ENCODE results near the gene SPTBN2. TPM values are rescaled to one million over a fixed set of nuclear protein-coding genes. Genes with fewer than 3 reads are reported as not detected.

SPTBN2 gene
- total RNA-seq, 1 donor from 2014 or later = 38.7 TPM

DNA sequence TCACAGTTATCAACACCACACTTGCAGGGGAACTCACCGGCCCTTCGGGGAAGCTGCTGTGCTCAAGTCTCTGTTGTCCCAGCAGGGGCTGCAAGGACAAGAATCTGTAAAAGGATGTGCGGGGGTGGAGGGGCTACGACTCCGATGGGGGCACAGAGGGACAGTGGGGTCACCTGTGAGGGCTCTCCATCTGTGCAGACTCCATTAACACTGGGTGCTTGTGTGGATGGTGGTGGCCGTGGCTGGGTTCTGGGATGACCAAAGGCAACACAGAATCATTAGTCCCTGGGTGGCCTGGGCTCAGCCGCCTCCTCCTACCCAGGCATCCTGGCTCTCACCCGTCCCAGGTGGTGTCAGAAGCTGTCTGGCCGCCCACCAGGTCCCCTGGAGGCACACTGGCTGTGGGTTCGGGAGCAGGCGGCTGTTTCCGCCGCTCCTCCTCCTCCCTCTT is 41.2 kb downstream of the SPTBN2 start:
- FAIRE-seq (no peak), DNase-seq (ENCODE audit: low read depth) (no peak)
- peaks cover 43% of the 10 kb centered on the region for H3K36me3 ChIP-seq (ENCODE audit: control insufficient read depth, insufficient read depth, low read length)

GRCh38 chr11:66686801-66687750 is 41.9 kb downstream of the SPTBN2 start:
- peak overlapping the region; percentile 27 for H3K4me3 ChIP-seq (ENCODE audit: low read depth, low read length)
- H3K36me3 ChIP-seq (ENCODE audit: control insufficient read depth, insufficient read depth, low read length) = peaks cover 38% of the 10 kb centered on the region
- FAIRE-seq (peak; percentile 72), DNase-seq (ENCODE audit: low read depth) (peak; percentile 94)
- TF ChIP-seq, protein P1, sequence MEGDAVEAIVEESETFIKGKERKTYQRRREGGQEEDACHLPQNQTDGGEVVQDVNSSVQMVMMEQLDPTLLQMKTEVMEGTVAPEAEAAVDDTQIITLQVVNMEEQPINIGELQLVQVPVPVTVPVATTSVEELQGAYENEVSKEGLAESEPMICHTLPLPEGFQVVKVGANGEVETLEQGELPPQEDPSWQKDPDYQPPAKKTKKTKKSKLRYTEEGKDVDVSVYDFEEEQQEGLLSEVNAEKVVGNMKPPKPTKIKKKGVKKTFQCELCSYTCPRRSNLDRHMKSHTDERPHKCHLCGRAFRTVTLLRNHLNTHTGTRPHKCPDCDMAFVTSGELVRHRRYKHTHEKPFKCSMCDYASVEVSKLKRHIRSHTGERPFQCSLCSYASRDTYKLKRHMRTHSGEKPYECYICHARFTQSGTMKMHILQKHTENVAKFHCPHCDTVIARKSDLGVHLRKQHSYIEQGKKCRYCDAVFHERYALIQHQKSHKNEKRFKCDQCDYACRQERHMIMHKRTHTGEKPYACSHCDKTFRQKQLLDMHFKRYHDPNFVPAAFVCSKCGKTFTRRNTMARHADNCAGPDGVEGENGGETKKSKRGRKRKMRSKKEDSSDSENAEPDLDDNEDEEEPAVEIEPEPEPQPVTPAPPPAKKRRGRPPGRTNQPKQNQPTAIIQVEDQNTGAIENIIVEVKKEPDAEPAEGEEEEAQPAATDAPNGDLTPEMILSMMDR (IDR thresholded peaks at IDR 0.05; ENCODE audit: insufficient read depth, low read length, severe bottlenecking) = peak; percentile 14
- no peaks in the 10 kb centered on the region for H3K27me3 ChIP-seq (ENCODE audit: control insufficient read depth, insufficient read depth, low read length)

More for the DNA sequence above, 41.2 kb downstream of the SPTBN2 start:
- TF ChIP-seq, protein P1 (IDR thresholded peaks at IDR 0.05; ENCODE audit: insufficient read depth, low read length, severe bottlenecking) = no peak
- H3K27me3 ChIP-seq (ENCODE audit: control insufficient read depth, insufficient read depth, low read length) = no peaks in the 10 kb centered on the region
- no peak overlapping the region for H3K4me3 ChIP-seq (ENCODE audit: low read depth, low read length)

DNA sequence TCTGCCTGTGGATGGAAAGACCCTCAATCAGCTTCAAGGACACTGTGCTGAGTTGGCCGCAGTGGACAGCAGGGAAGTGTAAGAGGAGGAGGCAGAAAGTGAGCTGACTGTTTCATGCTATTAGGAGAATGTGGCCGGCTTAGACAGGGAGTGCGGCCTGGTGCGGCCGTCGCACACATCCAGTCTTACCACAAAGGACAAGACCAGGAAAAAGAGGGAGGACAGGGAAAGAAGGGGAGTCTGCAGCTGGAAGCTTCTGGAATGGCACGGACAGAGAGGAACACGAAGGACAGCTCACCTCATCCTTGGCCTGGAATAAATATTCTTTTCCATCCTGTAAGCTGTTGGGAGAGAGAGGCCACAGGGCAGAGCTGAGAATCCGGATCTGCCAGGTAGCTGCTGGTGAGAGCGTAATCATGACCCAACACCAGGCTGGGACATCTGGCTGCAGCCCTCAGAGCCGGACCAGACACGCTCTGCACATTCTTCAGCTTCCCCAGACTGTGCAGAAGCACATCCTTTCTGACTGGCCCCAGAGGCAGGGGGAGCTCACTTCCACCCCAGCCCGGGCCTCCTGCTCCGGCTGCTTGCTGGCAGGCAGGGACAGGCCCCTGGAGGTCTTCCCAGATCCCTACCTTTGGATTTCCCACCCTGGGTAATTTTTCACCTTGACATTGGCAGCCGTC is 42.8 kb downstream of the SPTBN2 start:
- peak; percentile 93 for DNase-seq (ENCODE audit: low read depth)
- Histone ChIP-seq H3K4me3 (ENCODE audit: low read depth, low read length) (peak overlapping the region; percentile 27), H3K36me3 (ENCODE audit: control insufficient read depth, insufficient read depth, low read length) (peaks cover 34% of the 10 kb centered on the region), H3K27me3 (ENCODE audit: control insufficient read depth, insufficient read depth, low read length) (no peaks in the 10 kb centered on the region)
- peak; percentile 96 for FAIRE-seq
- TF ChIP-seq, protein P1 (IDR thresholded peaks at IDR 0.05; ENCODE audit: insufficient read depth, low read length, severe bottlenecking) = no peak

- H3K27me3 ChIP-seq (ENCODE audit: control insufficient read depth, insufficient read depth, low read length) = no peaks in the 10 kb centered on the region
- no peak for FAIRE-seq
- TF ChIP-seq, protein P1 (IDR thresholded peaks at IDR 0.05; ENCODE audit: insufficient read depth, low read length, severe bottlenecking) = no peak
Measured at GRCh38 chr11:66685276-66686099, 43.5 kb downstream of the SPTBN2 start.

DNA sequence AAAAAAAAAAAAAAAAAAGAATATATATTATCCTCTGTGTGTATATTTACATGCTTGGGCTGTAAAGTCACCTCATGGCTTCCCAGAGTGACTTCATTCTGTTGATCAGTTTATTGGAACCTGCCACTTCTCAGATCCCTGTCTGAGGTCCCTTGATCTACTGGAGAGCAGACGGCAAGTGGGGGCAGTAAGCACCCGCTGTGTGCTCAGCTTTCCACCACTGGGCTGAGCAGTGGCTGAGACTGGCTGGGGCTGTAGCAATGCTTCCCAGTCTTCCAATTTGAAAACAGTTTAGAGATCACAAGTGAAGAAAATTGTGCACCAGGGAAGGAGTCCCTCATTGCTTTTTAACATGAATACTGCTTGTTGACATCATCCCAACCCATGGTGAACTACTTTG is 44.4 kb downstream of the SPTBN2 start:
- DNase-seq (ENCODE audit: low read depth) (no peak), FAIRE-seq (no peak)
- Histone ChIP-seq H3K4me3 (ENCODE audit: low read depth, low read length) (no peak overlapping the region), H3K36me3 (ENCODE audit: control insufficient read depth, insufficient read depth, low read length) (peaks cover 23% of the 10 kb centered on the region), H3K27me3 (ENCODE audit: control insufficient read depth, insufficient read depth, low read length) (no peaks in the 10 kb centered on the region)
- TF ChIP-seq, protein P1 (IDR thresholded peaks at IDR 0.05; ENCODE audit: insufficient read depth, low read length, severe bottlenecking) = no peak

More at GRCh38 chr11:66685276-66686099, 43.5 kb downstream of the SPTBN2 start:
- peaks cover 30% of the 10 kb centered on the region for H3K36me3 ChIP-seq (ENCODE audit: control insufficient read depth, insufficient read depth, low read length)
- DNase-seq (ENCODE audit: low read depth) = no peak
- H3K4me3 ChIP-seq (ENCODE audit: low read depth, low read length) = peak overlapping the region; percentile 27

All from bronchial epithelial cell (primary cell).